ENCODE measurements around the gene RAB11FIP3. TPM values are rescaled to one million over a fixed set of nuclear protein-coding genes. Genes with fewer than 3 reads are reported as not detected.

RAB11FIP3 gene
- total RNA-seq, 1 experiment from 2014 or later: 12.8 TPM

- Histone ChIP-seq H3K4me3 (replicated peaks in 1 of 2; ENCODE audit: low read depth in 1 of 2, low read length in 2 of 2) (no peak overlapping the region), H3K9ac (ENCODE audit: low read length) (no peak overlapping the region), H3K9me2 (ENCODE audit: insufficient read depth) (no peaks in the 10 kb centered on the region), H3K27ac (ENCODE audit: low read depth, low read length) (no peak overlapping the region), H3K36me3 (ENCODE audit: control insufficient read depth in 1 of 2, insufficient read depth in 2 of 2, low read length in 2 of 2) (no peaks in the 10 kb centered on the region), H3K4me2 (ENCODE audit: low read length) (no peak overlapping the region), H2AFZ (ENCODE audit: low read depth, low read length, poor library complexity, severe bottlenecking) (no peak overlapping the region), H3K4me1 (ENCODE audit: control insufficient read depth in 1 of 2, insufficient read depth in 2 of 2, low read length in 2 of 2) (no peaks in the 10 kb centered on the region), H3K79me2 (ENCODE audit: insufficient read depth, low read length) (peaks cover 32% of the 10 kb centered on the region), H3K9me3 (ENCODE audit: control insufficient read depth in 1 of 2, insufficient read depth in 1 of 2, low read depth in 1 of 2, low read length in 2 of 2) (no peaks in the 10 kb centered on the region), H4K20me1 (ENCODE audit: insufficient read depth) (no peaks in the 10 kb centered on the region), H3K27me3 (ENCODE audit: insufficient read depth, low read length) (no peaks in the 10 kb centered on the region)
- ATAC-seq (no peak), DNase-seq (ENCODE audit: low read depth, low spot score) (no peak)
- BruUV-seq (replicated peaks): no TSS peak
- ChIA-PET POLR2A (no interaction called here), RAD21 (ENCODE audit: low non-redundant PET in 1 of 2, low total read pairs in 2 of 2, uncharacterized antibody in 2 of 2, unreplicated experiment in 2 of 2) (no interaction called here), CTCF (no interaction called here)
- TF ChIP-seq EGR1 (IDR thresholded peaks at IDR 0.05; ENCODE audit: low read depth) (no peak), EZH2 (IDR thresholded peaks at IDR 0.05) (no peak), SP1 (IDR thresholded peaks at IDR 0.05; ENCODE audit: low read depth) (no peak), MAX (IDR thresholded peaks at IDR 0.05) (no peak), SIN3A (IDR thresholded peaks at IDR 0.05; ENCODE audit: low read depth) (no peak), JUND (IDR thresholded peaks at IDR 0.05) (no peak), ATF3 (IDR thresholded peaks at IDR 0.05) (no peak), ZNF274 (IDR thresholded peaks at IDR 0.05; ENCODE audit: low read depth, low read length) (no peak), REST (IDR thresholded peaks at IDR 0.05; ENCODE audit: low read depth) (no peak), YY1 (IDR thresholded peaks at IDR 0.05; ENCODE audit: extremely low read depth, insufficient replicate concordance, low read depth, low read length) (no peak), ELF1 (IDR thresholded peaks at IDR 0.05; ENCODE audit: borderline replicate concordance, low read depth) (no peak), CBX3 (IDR thresholded peaks at IDR 0.05; ENCODE audit: low read depth) (no peak)
- intact Hi-C loops (cut with micrococcal nuclease): no loop called here
Measured at GRCh38 chr16:544517-544916, 119.1 kb downstream of the RAB11FIP3 start.
